Stimulated activated CD8-positive, alpha-beta memory T cell treated with anti-CD3 and anti-CD28 coated beads, Interleukin-4, amount 100 ng/mL, for 4 hours (primary cell): ENCODE measurements around the gene FAM24A.
"Not testable (repeated sequence)": the region's sequence is repeated elsewhere in the genome, so short reads cannot be mapped to it uniquely, and the experiment has no call there.

ENCODE experiments used
- DNase-seq, 2 donors: peaks; one replicate each; pipeline ENCODE4 v3.0.0-alpha.2; 2020; ENCODE audit warnings: low read depth in 2 of 2, low spot score in 1 of 2

FAM24A gene

GRCh38 chr10:122910310-122910709 lies at the start of gene FAM24A:
Gene FAM24A (plus strand): TSS chr10:122910610. CDS start chr10:122911635, 1,025 bp downstream.
- DNase-seq: no peak

GRCh38 chr10:122861711-122862161 lies 48.7 kb upstream of the FAM24A start:
- no peak for DNase-seq

- DNase-seq: no peak
Measured at GRCh38 chr10:122863216-122864193, 46.9 kb upstream of the FAM24A start.

DNA sequence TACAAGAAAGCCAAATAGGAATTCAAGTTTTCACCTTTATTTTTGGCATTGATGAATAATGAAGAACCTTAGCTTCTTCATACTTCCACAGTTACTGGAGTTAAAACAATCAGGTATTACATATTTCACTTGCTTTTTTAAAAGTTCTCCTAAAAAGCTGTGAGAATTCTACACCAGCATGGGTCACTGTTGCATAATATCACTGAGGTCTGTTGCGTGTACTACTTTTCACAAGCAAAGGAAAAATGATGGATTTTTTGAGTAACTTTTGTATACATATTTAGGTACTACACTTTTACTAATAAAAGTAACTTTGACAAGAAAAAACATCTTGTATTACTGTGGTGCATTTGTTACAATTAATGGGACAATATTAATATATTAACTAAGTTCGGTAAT lies 46.2 kb upstream of the FAM24A start:
- DNase-seq: no peak

DNA sequence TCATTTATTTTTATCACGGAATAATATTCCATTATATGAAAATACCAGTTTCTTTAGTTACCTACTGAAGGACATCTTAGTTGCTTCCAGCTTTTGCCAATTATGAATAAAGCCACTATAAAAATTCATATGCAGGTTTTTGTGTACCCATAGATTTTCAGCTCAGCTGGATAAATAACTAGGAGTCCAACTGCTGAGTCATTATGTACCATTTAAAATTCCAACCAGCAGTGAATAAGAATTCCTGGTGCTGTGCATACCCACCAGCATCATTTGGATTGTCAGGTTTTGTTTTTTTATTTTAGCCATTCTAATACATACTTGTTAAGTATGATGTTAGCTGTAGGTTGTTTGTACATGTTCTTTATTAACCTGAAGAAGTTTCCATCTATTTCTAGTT lies 45.5 kb upstream of the FAM24A start:
- no peak for DNase-seq

- not testable (repeated sequence) for DNase-seq
Measured at GRCh38 chr10:122866757-122867482, 43.5 kb upstream of the FAM24A start.

- DNase-seq: not testable (repeated sequence)
Measured at GRCh38 chr10:122868768-122869167, 41.6 kb upstream of the FAM24A start.

GRCh38 chr10:122871947-122872346 lies 38.5 kb upstream of the FAM24A start:
- DNase-seq: not testable (repeated sequence)

DNA sequence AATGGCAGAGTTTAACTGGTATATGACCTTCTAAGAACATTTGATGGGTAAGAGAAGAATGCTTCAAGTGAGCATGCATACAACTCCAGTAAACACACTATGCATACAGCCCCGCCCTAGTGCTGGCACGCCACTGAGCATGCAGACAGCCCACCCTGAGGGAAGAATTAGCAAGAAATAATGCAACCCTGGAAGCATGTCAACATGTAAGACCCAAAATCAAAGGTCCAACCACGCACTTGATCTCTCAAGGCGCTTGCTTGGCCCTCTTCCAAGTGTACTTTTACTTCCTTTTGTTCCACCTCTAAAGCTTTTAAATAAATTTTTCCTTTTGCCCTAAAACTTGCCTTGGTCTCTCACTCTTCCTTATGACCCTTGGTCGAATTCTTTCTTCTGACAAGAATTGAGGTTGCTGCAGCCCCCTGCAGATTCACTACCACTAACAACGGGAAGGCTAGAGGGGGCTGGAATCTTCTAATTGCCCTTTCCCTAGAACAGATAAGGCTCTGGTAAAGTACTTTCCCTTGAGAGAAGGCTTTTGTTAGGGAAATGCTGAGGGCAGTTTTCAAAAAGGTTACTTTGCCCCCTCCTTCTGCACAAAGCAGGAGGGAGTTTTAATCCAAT lies 34.5 kb upstream of the FAM24A start:
- DNase-seq: no peak

DNA sequence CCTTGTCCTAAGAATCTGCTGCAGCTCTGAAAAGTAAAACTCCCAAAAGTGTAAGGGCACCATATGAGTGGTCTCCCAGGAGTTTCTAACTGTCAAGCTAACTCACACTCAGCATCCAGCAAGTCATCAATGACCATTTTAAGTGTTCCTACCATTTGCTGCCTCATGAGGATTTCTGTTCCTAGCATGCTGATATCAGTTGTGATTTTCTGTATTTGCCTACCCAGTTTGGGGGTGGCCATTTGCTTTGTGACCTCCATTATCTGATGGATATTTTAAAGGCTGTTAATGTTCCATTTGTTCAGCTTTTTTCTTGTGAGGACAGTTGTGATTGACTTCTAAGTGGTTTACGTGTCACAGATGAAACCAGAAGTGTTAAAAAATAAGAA lies 33.9 kb upstream of the FAM24A start:
- DNase-seq: no peak

DNA sequence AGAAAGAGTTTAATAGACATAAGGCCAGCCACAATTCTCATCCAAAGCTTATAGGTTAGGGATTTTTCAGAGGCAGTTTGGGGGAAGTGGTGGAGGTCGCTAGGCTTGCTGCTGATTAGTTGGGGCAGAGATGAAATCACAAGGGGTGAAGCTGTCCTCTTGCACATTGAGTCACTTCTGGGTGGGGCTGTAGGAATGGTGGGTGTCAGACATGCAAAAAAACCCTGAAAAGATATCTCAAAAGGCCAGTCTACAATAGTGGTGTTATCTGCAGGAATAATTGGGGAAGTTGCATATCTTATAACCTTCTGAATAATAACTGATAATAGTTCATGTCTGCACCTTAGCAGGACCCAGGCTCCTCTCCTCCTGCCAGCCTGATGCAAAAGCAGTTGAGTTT lies 33.1 kb upstream of the FAM24A start:
- DNase-seq: no peak

- peak in 1 of 2 donors; percentile 1 for DNase-seq
Measured at GRCh38 chr10:122878799-122879338, 31.5 kb upstream of the FAM24A start.

DNA sequence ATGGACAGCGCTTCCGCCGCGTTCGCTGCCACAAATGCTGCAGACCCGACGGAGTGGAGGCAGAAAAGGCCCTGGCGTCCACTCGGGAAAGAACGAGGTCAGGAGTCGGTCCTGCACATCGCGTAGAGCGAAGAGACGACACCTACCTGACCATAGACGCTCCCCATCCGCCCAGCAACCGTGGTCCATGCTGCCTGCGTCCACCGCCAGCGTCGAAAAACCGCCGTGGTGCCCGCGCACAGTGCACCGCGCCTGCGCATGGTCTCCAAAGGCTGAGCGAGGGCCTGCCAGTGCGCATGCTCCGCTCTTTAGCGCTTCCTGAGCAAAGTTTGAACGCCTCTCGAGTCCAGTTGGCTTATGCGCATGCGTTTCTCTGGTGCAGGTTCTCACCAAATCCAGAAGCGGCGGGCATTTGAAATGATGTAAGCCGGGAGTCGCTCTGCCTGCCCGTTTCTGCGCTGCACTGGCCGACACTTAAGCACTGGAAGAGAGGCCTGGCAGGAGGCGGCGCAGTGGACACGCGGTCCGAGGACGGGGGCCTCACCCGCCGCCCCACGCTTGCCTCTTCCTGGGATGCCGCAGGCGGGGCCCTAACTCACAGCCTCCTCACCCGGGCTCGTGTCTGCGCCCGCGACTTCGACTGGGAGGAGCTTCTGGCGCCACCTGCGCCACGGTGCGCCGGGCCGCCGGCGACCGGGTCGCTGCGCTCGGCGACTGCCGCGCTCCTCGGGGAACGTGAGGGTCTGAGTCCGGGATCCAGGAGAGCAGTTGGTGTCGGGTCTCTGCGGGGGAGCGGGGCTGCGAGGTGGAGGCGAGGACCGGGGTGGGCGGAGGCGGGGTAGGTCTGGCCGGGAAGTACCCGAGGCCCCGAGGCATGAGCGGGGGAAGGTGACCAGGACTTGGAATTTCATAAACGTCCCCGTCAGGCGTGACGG lies 30.8 kb upstream of the FAM24A start, which contains the start of gene FAM24B:
TSS of gene FAM24B (minus strand) at position 243 of the 935 bp plus-strand sequence. CDS start 29,066 bp downstream, outside the sequence.
- peak; percentile 89 to 94 for DNase-seq

- DNase-seq: no peak
Measured at GRCh38 chr10:122882766-122883165, 27.6 kb upstream of the FAM24A start.

- DNase-seq: no peak
Measured at GRCh38 chr10:122884166-122884565, 26.2 kb upstream of the FAM24A start.

DNA sequence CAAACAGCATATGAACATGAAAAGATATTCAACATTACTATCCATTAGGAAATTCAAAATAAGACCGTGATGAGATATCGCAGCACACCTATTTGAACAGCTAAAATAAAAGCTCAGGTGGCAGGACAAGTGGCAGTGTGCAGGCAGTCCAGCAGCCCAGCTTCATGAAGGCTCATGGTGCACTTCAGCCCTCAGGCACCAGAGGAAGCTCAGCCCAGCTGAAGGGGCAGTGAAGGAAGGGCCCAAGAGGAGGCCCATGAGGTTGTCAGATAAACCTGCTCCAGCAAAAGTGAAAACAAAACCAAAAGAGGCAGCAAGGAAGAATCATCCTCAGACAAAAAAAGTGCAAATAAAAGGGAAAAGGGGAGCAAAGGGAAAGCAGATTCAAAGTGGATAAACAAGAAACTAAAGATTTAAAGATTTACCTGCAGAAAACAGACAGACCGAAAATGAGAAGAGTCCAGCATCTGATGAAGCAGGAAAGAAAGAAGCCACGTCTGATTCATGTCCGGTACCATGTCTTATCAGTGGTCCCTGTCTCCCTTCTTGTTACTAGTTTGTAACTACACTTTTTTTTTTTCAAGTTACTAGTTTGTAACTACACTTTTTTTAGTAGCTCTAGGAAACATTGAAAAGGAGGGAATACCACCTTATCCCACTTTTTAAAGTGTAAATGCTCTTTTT lies 16.0 kb upstream of the FAM24A start:
- DNase-seq: no peak

DNA sequence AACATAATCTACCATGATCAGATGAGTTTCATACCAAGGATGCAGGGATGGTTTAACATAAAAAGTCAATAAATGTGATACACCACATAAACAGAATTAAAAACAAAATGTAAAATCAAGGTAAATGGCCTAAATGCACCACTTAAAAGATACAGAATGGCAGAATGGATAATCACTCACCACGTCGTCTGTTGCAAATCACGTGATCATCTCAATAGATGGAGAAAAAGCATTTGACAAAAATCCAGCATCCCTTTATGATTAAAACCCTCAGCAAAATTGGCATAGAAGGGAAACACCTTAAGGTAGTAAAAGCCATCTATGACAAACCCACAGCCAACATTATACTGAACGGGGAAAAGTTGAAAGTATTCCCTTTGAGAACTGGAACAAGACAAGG lies 6.5 kb upstream of the FAM24A start:
- DNase-seq: not testable (repeated sequence)

GRCh38 chr10:122911889-122912484 lies 1.6 kb downstream of the FAM24A start:
- no peak for DNase-seq

DNA sequence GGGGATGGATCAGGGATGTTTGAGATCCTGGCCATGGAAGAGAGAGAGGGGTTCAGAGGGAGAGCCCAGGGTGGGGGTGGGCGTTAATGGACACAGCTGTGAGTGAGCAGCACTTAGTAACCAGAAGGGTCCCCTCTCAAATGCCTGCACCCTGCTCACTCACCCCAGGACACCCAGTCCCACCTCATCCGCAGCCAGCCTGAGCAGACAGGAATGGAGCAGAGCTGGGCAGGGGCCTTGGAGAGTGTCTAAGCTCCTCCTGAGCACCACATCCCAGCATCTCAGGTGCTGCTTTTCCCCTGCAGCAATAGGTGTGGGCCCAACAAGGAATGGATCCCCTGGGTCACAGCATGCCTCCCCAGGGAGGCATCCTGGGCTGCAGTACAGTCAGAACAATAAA lies 5.3 kb downstream of the FAM24A start:
- DNase-seq: no peak
